ENCODE measurements around the gene SLC35F1. TPM values are rescaled to one million over a fixed set of nuclear protein-coding genes. Genes with fewer than 3 reads are reported as not detected.
A peak's percentile ranks its signal among the peaks of the same experiment; 100 is the strongest.

SLC35F1 gene
- total RNA-seq, 2 donors from 2014 or later = 1.5 to 2.1 TPM

DNA sequence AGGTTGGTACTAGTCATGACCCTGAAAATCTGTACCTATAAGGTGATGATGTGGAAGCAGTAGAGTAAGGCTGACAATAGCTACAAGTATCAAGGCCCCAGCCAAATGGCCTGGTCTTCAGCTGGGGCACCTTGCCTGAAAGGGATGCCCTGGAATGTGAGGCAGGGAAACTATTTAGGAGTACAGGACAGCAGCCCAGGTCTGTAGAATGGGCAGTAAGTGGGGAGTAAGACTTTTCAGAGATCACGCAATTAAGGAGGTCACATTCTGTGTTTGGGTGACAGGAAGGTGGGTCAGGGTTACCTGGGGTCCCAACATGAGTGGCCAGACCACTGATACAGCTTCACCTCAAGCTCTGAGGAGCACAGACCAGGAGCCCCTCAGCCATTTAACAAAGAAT, 9.4 kb downstream of the SLC35F1 start:
- intact Hi-C loops (cut with DNase I) = no loop called here
- Histone ChIP-seq H3K36me3 (no peaks in the 10 kb centered on the region), H3K27ac (no peak overlapping the region), H3K9me3 (no peaks in the 10 kb centered on the region), H3K27me3 (replicated peaks; ENCODE audit: insufficient read depth) (no peaks in the 10 kb centered on the region), H3K4me1 (replicated peaks) (no peaks in the 10 kb centered on the region), H3K4me3 (no peak overlapping the region)
- 88% methylated on average over 1 of the region's 1 CpG for WGBS
- no peak for DNase-seq (ENCODE audit: low spot score)
- TF ChIP-seq POLR2A (IDR thresholded peaks at IDR 0.05) (no peak), POLR2AphosphoS5 (IDR thresholded peaks at IDR 0.05) (no peak)

DNA sequence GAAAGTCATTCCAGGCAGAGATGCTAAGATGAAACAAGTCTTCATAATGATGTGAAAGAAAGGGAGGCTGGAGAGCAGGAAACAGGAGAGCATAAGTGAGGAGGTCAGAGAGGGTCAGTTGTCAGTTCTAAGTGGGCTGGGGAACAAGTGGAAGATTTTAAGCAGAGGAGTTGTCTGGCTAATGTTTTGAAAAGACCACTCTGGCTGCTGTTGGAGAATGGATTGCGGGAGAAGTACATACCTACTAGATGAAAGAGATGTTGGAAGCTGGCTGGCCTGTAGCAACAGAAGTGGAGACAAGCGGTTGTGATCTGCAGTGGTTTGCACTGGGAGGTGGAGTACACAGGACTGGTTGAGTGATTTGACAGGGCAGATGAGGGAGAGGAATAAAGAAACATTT, 10.1 kb downstream of the SLC35F1 start:
- Histone ChIP-seq H3K4me1 (replicated peaks) (no peaks in the 10 kb centered on the region), H3K27ac (no peak overlapping the region), H3K4me3 (no peak overlapping the region), H3K9me3 (no peaks in the 10 kb centered on the region), H3K36me3 (no peaks in the 10 kb centered on the region), H3K27me3 (replicated peaks; ENCODE audit: insufficient read depth) (no peaks in the 10 kb centered on the region)
- 78% methylated on average over 2 of the region's 2 CpGs for WGBS
- intact Hi-C loops (cut with DNase I) = no loop called here
- no peak for DNase-seq (ENCODE audit: low spot score)
- TF ChIP-seq, protein P1, sequence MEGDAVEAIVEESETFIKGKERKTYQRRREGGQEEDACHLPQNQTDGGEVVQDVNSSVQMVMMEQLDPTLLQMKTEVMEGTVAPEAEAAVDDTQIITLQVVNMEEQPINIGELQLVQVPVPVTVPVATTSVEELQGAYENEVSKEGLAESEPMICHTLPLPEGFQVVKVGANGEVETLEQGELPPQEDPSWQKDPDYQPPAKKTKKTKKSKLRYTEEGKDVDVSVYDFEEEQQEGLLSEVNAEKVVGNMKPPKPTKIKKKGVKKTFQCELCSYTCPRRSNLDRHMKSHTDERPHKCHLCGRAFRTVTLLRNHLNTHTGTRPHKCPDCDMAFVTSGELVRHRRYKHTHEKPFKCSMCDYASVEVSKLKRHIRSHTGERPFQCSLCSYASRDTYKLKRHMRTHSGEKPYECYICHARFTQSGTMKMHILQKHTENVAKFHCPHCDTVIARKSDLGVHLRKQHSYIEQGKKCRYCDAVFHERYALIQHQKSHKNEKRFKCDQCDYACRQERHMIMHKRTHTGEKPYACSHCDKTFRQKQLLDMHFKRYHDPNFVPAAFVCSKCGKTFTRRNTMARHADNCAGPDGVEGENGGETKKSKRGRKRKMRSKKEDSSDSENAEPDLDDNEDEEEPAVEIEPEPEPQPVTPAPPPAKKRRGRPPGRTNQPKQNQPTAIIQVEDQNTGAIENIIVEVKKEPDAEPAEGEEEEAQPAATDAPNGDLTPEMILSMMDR (IDR thresholded peaks at IDR 0.05) = no peak
- TF ChIP-seq POLR2A (IDR thresholded peaks at IDR 0.05) = no peak
- no peak for TF ChIP-seq POLR2AphosphoS5 (IDR thresholded peaks at IDR 0.05)

DNA sequence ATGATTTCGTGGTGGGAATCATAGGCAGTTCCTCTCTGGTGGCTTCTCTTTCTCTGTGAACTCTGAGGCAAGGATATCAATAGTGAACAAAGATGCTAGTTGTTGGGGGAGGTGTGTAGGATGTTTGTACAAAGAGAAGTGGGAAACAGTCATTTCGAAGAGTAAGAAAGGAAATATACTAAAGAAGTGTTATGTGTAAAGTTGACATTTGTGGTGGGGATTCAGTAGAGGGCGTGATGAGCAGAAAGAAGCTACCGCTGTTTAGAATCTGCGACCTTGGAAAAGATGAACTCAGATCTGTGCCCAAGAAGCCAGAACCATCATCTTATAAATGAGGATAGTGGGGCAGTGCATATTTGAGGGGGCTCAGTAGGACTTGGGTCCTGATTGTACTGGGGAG, 11.4 kb downstream of the SLC35F1 start:
- Histone ChIP-seq H3K9me3 (no peaks in the 10 kb centered on the region), H3K27ac (no peak overlapping the region), H3K36me3 (no peaks in the 10 kb centered on the region), H3K4me1 (replicated peaks) (no peaks in the 10 kb centered on the region), H3K27me3 (replicated peaks; ENCODE audit: insufficient read depth) (no peaks in the 10 kb centered on the region), H3K4me3 (no peak overlapping the region)
- 63% methylated on average over 5 of the region's 5 CpGs for WGBS
- TF ChIP-seq, protein P1 (IDR thresholded peaks at IDR 0.05) = no peak
- TF ChIP-seq POLR2A (IDR thresholded peaks at IDR 0.05) = no peak
- TF ChIP-seq POLR2AphosphoS5 (IDR thresholded peaks at IDR 0.05) = no peak
- intact Hi-C loops (cut with DNase I) = no loop called here
- no peak for DNase-seq (ENCODE audit: low spot score)

DNA sequence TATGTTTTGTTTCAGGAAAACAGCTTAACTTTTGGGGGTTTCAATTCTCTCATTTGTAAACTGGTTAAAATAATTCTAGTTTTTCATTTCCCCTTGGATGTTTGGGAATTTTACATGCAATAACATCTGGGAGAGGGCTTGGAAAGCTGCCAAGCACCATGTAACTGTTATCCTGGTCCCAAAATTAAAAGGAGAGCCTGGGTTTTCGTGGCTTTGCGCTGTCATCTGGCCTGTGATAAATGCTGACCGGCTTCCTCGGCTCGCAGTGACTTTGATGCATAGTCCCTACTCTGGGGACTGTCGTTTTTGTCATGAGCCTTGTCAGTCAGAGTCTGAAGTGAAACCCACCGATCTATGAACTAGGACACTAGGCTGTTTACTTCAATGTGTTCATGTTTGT, 12.2 kb downstream of the SLC35F1 start:
- DNase-seq (ENCODE audit: low spot score) = no peak

DNA sequence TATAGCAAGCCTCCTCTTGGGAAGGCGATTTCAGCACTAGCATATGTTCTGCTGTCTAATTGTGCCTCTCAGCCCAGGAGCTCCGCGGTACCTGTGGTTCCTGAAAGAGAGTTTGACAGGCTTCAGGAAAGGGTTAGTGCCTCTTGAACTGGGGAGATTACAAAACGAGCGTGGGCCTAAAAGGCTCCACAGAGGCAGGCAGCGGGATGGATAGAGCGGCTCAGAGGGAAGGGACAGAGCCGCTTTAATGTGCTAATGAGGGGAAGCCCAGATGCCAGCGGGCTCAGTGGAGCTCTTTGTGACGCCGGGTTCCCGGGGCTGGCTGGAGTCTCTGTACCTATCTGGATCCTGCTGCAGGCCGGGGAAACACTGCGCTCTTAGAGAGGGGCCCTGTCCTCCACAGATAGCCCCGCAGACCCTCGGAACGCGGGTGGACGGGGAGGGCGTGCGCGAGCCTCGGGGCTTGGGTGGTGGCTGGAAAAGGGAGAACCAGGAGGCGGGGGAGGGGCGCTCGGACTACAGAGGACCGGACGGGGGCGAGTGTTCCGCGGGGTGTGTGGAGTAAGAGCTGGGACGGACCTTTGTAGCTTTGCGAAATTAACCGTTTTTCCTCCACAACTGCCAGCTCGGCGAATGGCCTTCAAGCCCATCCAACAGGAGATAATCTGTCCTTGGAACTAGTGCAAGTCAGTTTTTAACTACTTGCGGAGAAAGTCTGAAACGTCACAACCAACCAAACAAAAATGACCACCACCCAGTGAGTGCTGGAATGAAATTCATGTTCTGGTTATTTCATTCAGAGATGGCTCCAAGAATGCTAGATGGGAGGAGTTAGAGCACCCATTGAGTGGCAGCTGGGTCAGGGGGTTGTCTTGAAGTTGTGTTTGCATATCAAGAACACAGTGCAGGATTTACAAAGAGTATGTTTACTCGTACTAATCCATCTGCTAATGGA, 13.0 kb downstream of the SLC35F1 start:
- DNase-seq (ENCODE audit: low spot score) = peak; percentile 24
- Histone ChIP-seq H3K4me3 (peak overlapping the region; percentile 10 to 27), H3K4me1 (replicated peaks) (no peaks in the 10 kb centered on the region), H3K27me3 (replicated peaks; ENCODE audit: insufficient read depth) (no peaks in the 10 kb centered on the region), H3K27ac (peak overlapping the region; percentile 29 to 60), H3K9me3 (no peaks in the 10 kb centered on the region), H3K36me3 (no peaks in the 10 kb centered on the region)
- intact Hi-C loops (cut with DNase I) = no loop called here
- TF ChIP-seq, protein P1 (IDR thresholded peaks at IDR 0.05) = no peak
- TF ChIP-seq POLR2AphosphoS5 (IDR thresholded peaks at IDR 0.05) = peak; percentile 53
- WGBS = 2% methylated on average over 33 of the region's 39 CpGs

More for the DNA sequence above, 12.2 kb downstream of the SLC35F1 start:
- Histone ChIP-seq H3K36me3 (no peaks in the 10 kb centered on the region), H3K4me1 (replicated peaks) (no peaks in the 10 kb centered on the region), H3K9me3 (no peaks in the 10 kb centered on the region), H3K4me3 (no peak overlapping the region), H3K27ac (no peak overlapping the region), H3K27me3 (replicated peaks; ENCODE audit: insufficient read depth) (no peaks in the 10 kb centered on the region)
- 25% methylated on average over 7 of the region's 7 CpGs for WGBS
- TF ChIP-seq, protein P1 (IDR thresholded peaks at IDR 0.05) = no peak
- TF ChIP-seq POLR2AphosphoS5 (IDR thresholded peaks at IDR 0.05) (no peak), POLR2A (IDR thresholded peaks at IDR 0.05) (no peak)
- intact Hi-C loops (cut with DNase I) = no loop called here

Measured in prostate gland (tissue), 2 donors.